D341Med (cell line): Measurements from ENCODE around the gene RAB31.
A peak's percentile ranks its signal among the peaks of the same experiment; 100 is the strongest.

Experiments
- DNase-seq: peaks from one replicate; pipeline ENCODE4 v3.0.0; 2012; ENCODE audit warnings: low spot score

RAB31 gene

GRCh38 chr18:9694174-9694573 is 13.9 kb upstream of the RAB31 start:
- DNase-seq, result no peak

- DNase-seq, result no peak
These were observed 13.1 kb upstream of the RAB31 start for GRCh38 chr18:9694952-9695495.

- peak; percentile 72 for DNase-seq
These were observed 12.5 kb upstream of the RAB31 start for GRCh38 chr18:9695605-9696004.

GRCh38 chr18:9696112-9696511 is 12.0 kb upstream of the RAB31 start:
- DNase-seq, result no peak

GRCh38 chr18:9696701-9697100 is 11.4 kb upstream of the RAB31 start:
- no peak for DNase-seq

GRCh38 chr18:9697121-9697520 is 11.0 kb upstream of the RAB31 start:
- DNase-seq, result no peak

GRCh38 chr18:9698497-9698896 is 9.6 kb upstream of the RAB31 start:
- DNase-seq, result no peak

GRCh38 chr18:9700261-9700796 is 7.8 kb upstream of the RAB31 start:
- DNase-seq, result no peak

- DNase-seq, result no peak
These were observed 6.3 kb upstream of the RAB31 start for GRCh38 chr18:9701609-9702349.

GRCh38 chr18:9704233-9705118 is 3.6 kb upstream of the RAB31 start:
- DNase-seq, result no peak

GRCh38 chr18:9705183-9705829 is 2.8 kb upstream of the RAB31 start:
- no peak for DNase-seq

GRCh38 chr18:9706081-9706935 is 1.8 kb upstream of the RAB31 start:
- DNase-seq, result no peak

GRCh38 chr18:9707381-9708056 is 582 bp upstream of the RAB31 start:
- DNase-seq, result peak; percentile 36

GRCh38 chr18:9708434-9709303 is 568 bp downstream of the RAB31 start:
- peak; percentile 56 for DNase-seq

- DNase-seq, result peak; percentile 34
These were observed 1.3 kb downstream of the RAB31 start for GRCh38 chr18:9709304-9709877.

- no peak for DNase-seq
These were observed 1.9 kb downstream of the RAB31 start for GRCh38 chr18:9710037-9710436.

GRCh38 chr18:9711361-9712129 is 3.4 kb downstream of the RAB31 start:
- no peak for DNase-seq

- DNase-seq, result no peak
These were observed 4.1 kb downstream of the RAB31 start for GRCh38 chr18:9712130-9712577.
